HL-60/S4 treated with phorbol 12-myristate 13-acetate at 8.2 ng/mL for 4 days and 3 days (cell line): Measurements from ENCODE around the gene C3.
"Not testable (repeated sequence)": the region's sequence is repeated elsewhere in the genome, so short reads cannot be mapped to it uniquely, and the experiment has no call there.

Source experiments
- in situ Hi-C: fragments of 300-500 bp; cut with MboI; formaldehyde crosslinking; loops from 2 replicates; pipeline ENCODE4 v1.15.0; 2022; ENCODE audit warnings: low sequenced_read_pairs

Gene C3

GRCh38 chr19:6694147-6694815 lies 26.2 kb downstream of the C3 start:
- in situ Hi-C loops = no loop called here

GRCh38 chr19:6693681-6694080 lies 26.8 kb downstream of the C3 start:
- in situ Hi-C loops = no loop called here

- in situ Hi-C loops = no loop called here
These were observed 27.4 kb downstream of the C3 start for GRCh38 chr19:6693056-6693471.

GRCh38 chr19:6692027-6692426 lies 28.4 kb downstream of the C3 start:
- in situ Hi-C loops = no loop called here

GRCh38 chr19:6691342-6691741 lies 29.1 kb downstream of the C3 start:
- in situ Hi-C loops = no loop called here

- in situ Hi-C loops = no loop called here
These were observed 30.1 kb downstream of the C3 start for GRCh38 chr19:6690160-6690885.

GRCh38 chr19:6687114-6687513 lies 33.3 kb downstream of the C3 start:
- in situ Hi-C loops = no loop called here

GRCh38 chr19:6686628-6686975 lies 33.8 kb downstream of the C3 start:
- in situ Hi-C loops = no loop called here

GRCh38 chr19:6685962-6686627 lies 34.4 kb downstream of the C3 start:
- in situ Hi-C loops = no loop called here

- in situ Hi-C loops = no loop called here
These were observed 35.0 kb downstream of the C3 start for GRCh38 chr19:6685482-6685881.

GRCh38 chr19:6683971-6684370 lies 36.5 kb downstream of the C3 start:
- in situ Hi-C loops = no loop called here

- in situ Hi-C loops = no loop called here
These were observed 37.8 kb downstream of the C3 start for GRCh38 chr19:6682607-6683128.

GRCh38 chr19:6680141-6680540 lies 40.3 kb downstream of the C3 start:
- in situ Hi-C loops = no loop called here

- in situ Hi-C loops = no loop called here
These were observed 41.3 kb downstream of the C3 start for GRCh38 chr19:6679139-6679538.

- in situ Hi-C loops = no loop called here
These were observed 41.8 kb downstream of the C3 start for GRCh38 chr19:6678690-6679109.

- in situ Hi-C loops = no loop called here
These were observed 42.4 kb downstream of the C3 start for GRCh38 chr19:6677883-6678689.

- in situ Hi-C loops = no loop called here
These were observed 43.0 kb downstream of the C3 start for GRCh38 chr19:6677495-6677882.

GRCh38 chr19:6676288-6676687 lies 44.2 kb downstream of the C3 start:
- in situ Hi-C loops = no loop called here

- in situ Hi-C loops = no loop called here
These were observed 45.6 kb downstream of the C3 start for GRCh38 chr19:6674868-6675305.

GRCh38 chr19:6674408-6674807 lies 46.0 kb downstream of the C3 start:
- in situ Hi-C loops = not testable (repeated sequence)

- in situ Hi-C loops = no loop called here
These were observed 47.7 kb downstream of the C3 start for GRCh38 chr19:6672693-6673290.
